GM10248 (cell line): ENCODE measurements around the gene GOSR2.

Source experiments
- CTCF ChIA-PET: fragments of 300-600 bp; sonication (Branson Sonifier 250); formaldehyde crosslinking; extraction: SDS; loops from one replicate; lab custom pipeline; 2021; ENCODE audit warnings: antibody characterized with exemption; lab: Yijun Ruan, JAX
- POLR2A ChIA-PET: fragments of 350-650 bp; sonication (Branson Sonifier 250); formaldehyde crosslinking; extraction: SDS; loops from one replicate; lab custom pipeline; 2020; ENCODE audit warnings: antibody characterized with exemption; lab: Yijun Ruan, JAX
- DNase-seq: peaks from one replicate; pipeline ENCODE4 v3.0.0; 2012; ENCODE audit errors: extremely low spot score
- TF ChIP-seq, protein P1 (sequence below): IDR thresholded peaks from 2 replicates; pipeline ENCODE4 v1.5.1; 2012; ENCODE audit warnings: mild to moderate bottlenecking, low read depth; ENCODE audit errors: extremely low read depth, missing control alignments, control extremely low read depth

Gene GOSR2

DNA sequence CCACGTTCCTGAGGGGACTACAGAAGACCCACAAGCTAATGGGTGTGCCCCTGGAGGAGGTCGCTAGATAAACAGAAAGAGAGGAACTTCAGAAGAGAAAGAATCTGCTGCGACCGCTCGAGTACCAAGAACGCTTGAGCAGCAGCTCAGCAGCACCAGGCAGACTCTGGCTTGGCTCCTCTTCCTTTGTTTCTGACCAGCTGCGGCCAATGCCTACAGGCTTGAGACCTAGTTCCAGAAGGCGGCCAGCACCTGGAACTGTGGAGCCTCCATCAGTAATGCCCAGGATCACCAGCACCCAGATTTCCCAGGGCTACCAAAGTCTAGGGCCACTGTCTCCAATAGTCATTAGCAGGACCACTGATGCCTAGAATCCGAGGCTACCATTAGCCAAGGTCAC, 26.0 kb upstream of the GOSR2 start:
- TF ChIP-seq, protein P1, sequence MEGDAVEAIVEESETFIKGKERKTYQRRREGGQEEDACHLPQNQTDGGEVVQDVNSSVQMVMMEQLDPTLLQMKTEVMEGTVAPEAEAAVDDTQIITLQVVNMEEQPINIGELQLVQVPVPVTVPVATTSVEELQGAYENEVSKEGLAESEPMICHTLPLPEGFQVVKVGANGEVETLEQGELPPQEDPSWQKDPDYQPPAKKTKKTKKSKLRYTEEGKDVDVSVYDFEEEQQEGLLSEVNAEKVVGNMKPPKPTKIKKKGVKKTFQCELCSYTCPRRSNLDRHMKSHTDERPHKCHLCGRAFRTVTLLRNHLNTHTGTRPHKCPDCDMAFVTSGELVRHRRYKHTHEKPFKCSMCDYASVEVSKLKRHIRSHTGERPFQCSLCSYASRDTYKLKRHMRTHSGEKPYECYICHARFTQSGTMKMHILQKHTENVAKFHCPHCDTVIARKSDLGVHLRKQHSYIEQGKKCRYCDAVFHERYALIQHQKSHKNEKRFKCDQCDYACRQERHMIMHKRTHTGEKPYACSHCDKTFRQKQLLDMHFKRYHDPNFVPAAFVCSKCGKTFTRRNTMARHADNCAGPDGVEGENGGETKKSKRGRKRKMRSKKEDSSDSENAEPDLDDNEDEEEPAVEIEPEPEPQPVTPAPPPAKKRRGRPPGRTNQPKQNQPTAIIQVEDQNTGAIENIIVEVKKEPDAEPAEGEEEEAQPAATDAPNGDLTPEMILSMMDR, result no peak
- CTCF ChIA-PET, result no interaction called here
- POLR2A ChIA-PET, result no interaction called here
- DNase-seq, result no peak

DNA sequence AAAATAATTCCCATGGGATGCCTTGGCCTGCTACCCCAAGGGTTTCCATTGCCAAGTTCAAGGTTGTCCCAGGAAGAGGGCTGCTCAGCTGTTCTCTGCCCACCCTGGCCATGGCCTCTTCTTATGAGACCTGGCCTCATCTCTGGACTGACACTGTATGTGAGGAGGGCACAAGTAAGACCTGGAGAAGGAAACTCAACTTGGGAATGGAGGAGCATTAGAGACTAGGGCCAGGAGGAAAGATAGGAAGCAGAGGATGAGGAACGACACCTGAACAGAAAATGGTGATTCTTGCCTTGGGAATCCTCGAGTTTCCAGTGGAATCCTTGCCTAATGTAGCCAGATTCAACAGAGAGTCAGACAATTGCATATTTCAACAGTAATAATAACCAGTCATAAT, 24.6 kb upstream of the GOSR2 start:
- TF ChIP-seq, protein P1, result no peak
- CTCF ChIA-PET, result no interaction called here
- POLR2A ChIA-PET, result no interaction called here
- no peak for DNase-seq

DNA sequence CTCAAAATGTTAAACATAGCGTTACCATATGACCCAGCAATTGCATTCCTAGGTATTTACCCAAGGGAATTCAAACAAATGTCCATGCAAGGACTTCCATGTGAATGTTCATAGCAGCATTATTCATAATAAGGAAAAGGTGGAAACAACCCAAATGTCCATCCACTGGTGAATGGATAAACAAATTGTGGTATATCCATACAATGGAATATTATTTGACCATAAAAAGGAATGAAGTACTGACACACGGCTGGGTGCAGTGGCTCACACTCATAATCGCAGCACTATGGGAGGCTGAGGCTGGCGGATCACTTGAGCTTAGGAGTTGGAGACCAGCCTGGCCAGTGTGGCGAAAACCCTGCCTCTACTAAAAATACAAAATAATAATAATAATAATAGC, 24.1 kb upstream of the GOSR2 start:
- TF ChIP-seq, protein P1, result no peak
- ChIA-PET POLR2A (no interaction called here), CTCF (no interaction called here)
- no peak for DNase-seq

DNA sequence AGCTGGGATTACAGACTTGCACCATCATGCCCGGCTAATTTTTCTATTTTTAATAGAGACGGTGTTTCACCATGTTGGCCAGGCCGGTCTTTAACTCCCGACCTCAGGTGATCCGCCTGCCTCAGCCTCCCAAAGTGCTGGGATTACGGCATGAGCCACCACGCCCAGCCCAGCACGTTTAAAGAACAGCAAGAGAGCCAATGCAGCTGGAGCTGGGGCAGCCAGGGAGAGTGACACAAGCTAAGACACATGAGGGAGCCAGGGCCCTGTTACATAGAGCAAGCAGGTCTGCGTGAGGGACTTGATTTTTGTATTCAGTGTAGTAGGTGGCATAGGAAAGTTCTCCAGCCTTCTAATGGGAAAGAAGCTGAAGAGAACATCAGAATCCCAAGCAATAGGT, 21.7 kb upstream of the GOSR2 start:
- no peak for DNase-seq
- TF ChIP-seq, protein P1, result no peak
- ChIA-PET POLR2A (no interaction called here), CTCF (no interaction called here)

DNA sequence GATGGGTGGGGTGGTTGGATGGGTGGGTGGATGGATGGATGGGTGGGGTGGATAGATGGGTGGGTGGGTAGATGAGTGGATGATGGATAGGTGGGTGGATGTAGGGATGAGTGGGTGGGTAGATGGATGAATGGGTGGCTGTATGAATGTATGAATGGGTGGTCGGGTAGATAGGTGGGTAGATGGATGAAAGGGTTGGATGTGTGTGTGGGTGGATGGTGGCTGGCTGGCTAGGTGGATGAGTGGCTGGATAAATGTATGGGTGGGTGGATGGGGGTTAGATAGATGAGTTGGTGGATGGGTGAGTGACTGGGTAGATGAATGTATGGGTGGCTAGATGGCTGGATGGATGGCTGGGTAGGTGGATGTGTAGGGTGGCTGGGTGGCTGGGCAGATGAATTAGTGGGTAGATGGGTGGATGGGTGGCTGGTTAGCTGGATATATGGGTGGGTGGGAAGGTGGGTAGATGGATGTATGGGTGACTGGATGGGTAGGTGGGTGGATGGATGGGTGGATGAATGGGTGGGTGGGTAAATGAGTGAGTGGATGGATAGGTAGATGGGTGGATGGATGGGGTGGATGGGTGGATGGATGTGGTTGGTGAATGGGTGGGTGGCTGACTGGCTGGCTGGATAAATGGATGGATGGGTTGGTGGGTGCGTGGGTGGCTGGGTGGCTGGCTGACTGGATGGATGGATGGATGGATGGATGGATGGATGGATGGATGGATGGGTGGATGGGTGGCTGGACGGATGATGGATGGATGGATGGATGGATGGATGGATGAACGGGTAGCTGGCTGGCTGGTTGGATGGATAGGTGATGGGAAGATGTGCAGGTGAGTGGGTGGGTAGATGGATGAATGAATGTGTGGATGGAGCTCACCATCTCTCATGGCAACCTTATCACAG, 18.9 kb upstream of the GOSR2 start:
- CTCF ChIA-PET, result interaction anchor here (1.0 kb wide), 1 partner anchor 18 kb away, joined by 3 read pairs; no protein-coding TSS in a partner anchor
- TF ChIP-seq, protein P1, result no peak
- DNase-seq, result no peak
- POLR2A ChIA-PET, result no interaction called here

DNA sequence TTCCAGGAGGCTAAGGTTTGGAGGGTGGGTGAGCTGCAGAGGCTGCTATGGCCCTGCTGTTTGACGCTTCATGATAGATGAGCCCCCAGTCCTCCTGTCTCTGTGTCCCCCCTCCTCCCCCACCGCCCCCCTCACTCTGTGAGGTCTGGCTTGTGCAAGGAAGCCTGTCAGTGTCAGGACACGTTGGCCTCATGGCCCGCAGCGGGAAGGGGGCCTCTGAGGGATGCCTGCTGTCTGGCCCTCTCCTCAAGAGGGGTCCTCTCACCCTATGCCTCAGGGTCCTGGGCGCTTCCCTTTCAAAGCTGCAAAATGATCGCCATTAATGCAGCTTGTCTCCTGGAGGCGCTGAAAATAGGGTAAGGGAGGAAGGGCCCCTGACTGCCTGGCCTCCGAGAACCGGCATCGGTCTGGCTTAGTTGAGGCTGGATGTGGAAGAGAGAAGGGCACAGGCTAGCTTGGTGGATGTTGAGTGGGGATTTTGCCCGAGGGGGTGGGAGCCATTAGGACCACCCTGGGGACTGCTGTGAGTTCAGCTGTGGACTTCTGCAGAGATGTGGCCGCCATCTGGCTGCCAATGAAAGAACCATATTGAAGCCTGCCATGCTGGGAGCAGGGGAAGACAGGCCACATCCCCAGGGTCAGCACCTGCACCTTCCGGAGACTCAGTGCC, 14.8 kb upstream of the GOSR2 start:
- no peak for DNase-seq
- ChIA-PET POLR2A (no interaction called here), CTCF (interaction anchor here (1.4 to 2.4 kb wide), 3 partner anchors 11 to 33 kb away, joined by 3 to 7 read pairs (median 4); no protein-coding TSS in a partner anchor)
- TF ChIP-seq, protein P1, result no peak
